Calu3 (cell line): ENCODE measurements around the gene SMURF1. TPM values are rescaled to one million over a fixed set of nuclear protein-coding genes. Genes with fewer than 3 reads are reported as not detected.

Experiments used
- BruUV-seq: library from RNA; stranded (reverse); fragments of 400-500 nt; replicated peaks from 2 replicates; lab custom pipeline; 2021; lab: Mats Ljungman, UMichigan
- CTCF ChIA-PET: fragments of 300-600 bp; sonication (Branson Sonifier 250); formaldehyde crosslinking; loops from one replicate; lab custom pipeline; 2022; ENCODE audit warnings: antibody characterized with exemption; lab: Charles Lee
- DNase-seq: peaks from one replicate; pipeline ENCODE4 v3.0.0; 2022
- H3K27ac Mint-ChIP-seq: one replicate; pipeline ENCODE4 v1.8.0; 2022; ENCODE audit warnings: mixed read lengths; ENCODE audit not compliant: unreplicated experiment
- H3K27me3 Mint-ChIP-seq: one replicate; pipeline ENCODE4 v1.8.0; 2022; ENCODE audit warnings: mixed read lengths; ENCODE audit not compliant: unreplicated experiment
- H3K36me3 Mint-ChIP-seq: one replicate; pipeline ENCODE4 v1.8.0; 2022; ENCODE audit warnings: mild to moderate bottlenecking, moderate library complexity, mixed read lengths; ENCODE audit not compliant: insufficient read depth, unreplicated experiment
- H3K4me1 Mint-ChIP-seq: one replicate; pipeline ENCODE4 v1.8.0; 2022; ENCODE audit warnings: mild to moderate bottlenecking, low read depth, mixed read lengths; ENCODE audit not compliant: unreplicated experiment
- H3K4me3 Mint-ChIP-seq: one replicate; pipeline ENCODE4 v1.8.0; 2022; ENCODE audit warnings: mild to moderate bottlenecking, low read depth, moderate library complexity, mixed read lengths; ENCODE audit not compliant: unreplicated experiment
- H3K9me3 Mint-ChIP-seq: one replicate; pipeline ENCODE4 v1.8.0; 2022; ENCODE audit warnings: low read depth, mixed read lengths; ENCODE audit not compliant: unreplicated experiment
- CTCF ChIP-seq: fragments of 200-600 bp; IDR thresholded peaks from one replicate; pipeline ENCODE4 v1.8.0; 2022; ENCODE audit warnings: antibody characterized with exemption; ENCODE audit not compliant: unreplicated experiment
- intact Hi-C: fragments of 100-400 bp; cut with micrococcal nuclease; formaldehyde crosslinking; loops from one replicate; pipeline ENCODE4 v1.10.0; 2022; ENCODE audit not compliant: unreplicated experiment
- total RNA-seq: library from RNA; stranded (reverse); gene quantifications from 2 replicates; pipeline ENCODE4 v1.2.3, GENCODE V29; 2022

SMURF1 gene
- total RNA-seq, 1 experiment from 2014 or later: 29.7 TPM

GRCh38 chr7:99120501-99120900 lies 23.4 kb downstream of the SMURF1 start:
- Mint-ChIP-seq H3K36me3 (peaks cover 16% of the 10 kb centered on the region), H3K27me3 (no peaks in the 10 kb centered on the region), H3K4me1 (peaks cover 36% of the 10 kb centered on the region), H3K4me3 (no peak overlapping the region), H3K9me3 (peaks cover 3% of the 10 kb centered on the region), H3K27ac (no peak overlapping the region)
- no peak for TF ChIP-seq CTCF
- intact Hi-C loops: no loop called here
- CTCF ChIA-PET: interaction anchor here (0.7 kb wide), 2 partner anchors 13 to 199 kb away, joined by 3 to 4 read pairs; no protein-coding TSS in a partner anchor
- DNase-seq: no peak
- no TSS peak for BruUV-seq

GRCh38 chr7:99118077-99118476 lies 25.8 kb downstream of the SMURF1 start:
- Mint-ChIP-seq H3K27me3 (no peaks in the 10 kb centered on the region), H3K4me1 (peaks cover 31% of the 10 kb centered on the region), H3K9me3 (peaks cover 6% of the 10 kb centered on the region), H3K36me3 (peaks cover 12% of the 10 kb centered on the region), H3K27ac (no peak overlapping the region), H3K4me3 (no peak overlapping the region)
- CTCF ChIA-PET: no interaction called here
- DNase-seq: no peak
- TF ChIP-seq CTCF: no peak
- BruUV-seq: no TSS peak
- intact Hi-C loops: no loop called here

GRCh38 chr7:99116144-99116543 lies 27.8 kb downstream of the SMURF1 start:
- H3K4me3 Mint-ChIP-seq: no peak overlapping the region
- H3K36me3 Mint-ChIP-seq: peaks cover 12% of the 10 kb centered on the region
- peaks cover 49% of the 10 kb centered on the region for H3K4me1 Mint-ChIP-seq
- intact Hi-C loops: no loop called here
- H3K27ac Mint-ChIP-seq: no peak overlapping the region
- CTCF ChIA-PET: no interaction called here
- BruUV-seq: no TSS peak
- no peak for DNase-seq
- peaks cover 6% of the 10 kb centered on the region for H3K9me3 Mint-ChIP-seq
- TF ChIP-seq CTCF: no peak
- H3K27me3 Mint-ChIP-seq: no peaks in the 10 kb centered on the region

- TF ChIP-seq CTCF: no peak
- Mint-ChIP-seq H3K4me1 (peaks cover 51% of the 10 kb centered on the region), H3K27me3 (no peaks in the 10 kb centered on the region), H3K4me3 (no peak overlapping the region), H3K36me3 (peaks cover 12% of the 10 kb centered on the region), H3K27ac (no peak overlapping the region), H3K9me3 (peaks cover 6% of the 10 kb centered on the region)
- no peak for DNase-seq
- CTCF ChIA-PET: no interaction called here
- BruUV-seq: no TSS peak
- intact Hi-C loops: no loop called here
Observed at GRCh38 chr7:99115379-99115778, 28.5 kb downstream of the SMURF1 start.
